KMS-11 (cell line): ENCODE measurements around the gene ZNF500.

Experiments
- H2AFZ ChIP-seq: fragments of 200-600 bp; sonication (generic); 2 replicates; pipeline ENCODE4 v1.6.1; 2016; ENCODE audit warnings: antibody characterized with exemption, mixed run types, low read depth
- H3K27ac ChIP-seq: fragments of 200-600 bp; sonication (generic); 2 replicates; pipeline ENCODE4 v1.6.1; 2016; ENCODE audit warnings: mild to moderate bottlenecking, mixed run types
- H3K27me3 ChIP-seq: fragments of 200-600 bp; sonication (generic); 2 replicates; pipeline ENCODE4 v1.6.1; 2017; ENCODE audit warnings: mild to moderate bottlenecking, low read depth, mixed run types, moderate library complexity; ENCODE audit not compliant: insufficient read depth
- H3K36me3 ChIP-seq: fragments of 200-600 bp; sonication (generic); 2 replicates; pipeline ENCODE4 v1.6.1; 2017; ENCODE audit warnings: mild to moderate bottlenecking, mixed run types; ENCODE audit not compliant: insufficient read depth
- H3K4me1 ChIP-seq: fragments of 200-600 bp; sonication (generic); 2 replicates; pipeline ENCODE4 v1.6.1; 2016; ENCODE audit warnings: mild to moderate bottlenecking, low read depth, mixed run types; ENCODE audit not compliant: poor library complexity, severe bottlenecking
- H3K4me2 ChIP-seq: fragments of 200-600 bp; sonication (generic); 2 replicates; pipeline ENCODE4 v1.7.0; 2016; ENCODE audit warnings: mild to moderate bottlenecking, mixed run types
- H3K4me3 ChIP-seq: fragments of 200-600 bp; sonication (generic); IDR thresholded peaks from 2 replicates; pipeline ENCODE4 v1.6.1; 2017; ENCODE audit warnings: low read depth, low read length, mixed read lengths; ENCODE audit not compliant: insufficient read depth
- H3K79me2 ChIP-seq: fragments of 200-600 bp; sonication (generic); 2 replicates; pipeline ENCODE4 v1.6.1; 2016; ENCODE audit warnings: low read depth, mixed run types; ENCODE audit not compliant: insufficient read depth
- H3K9ac ChIP-seq: fragments of 200-600 bp; sonication (generic); 2 replicates; pipeline ENCODE4 v1.6.1; 2016; ENCODE audit warnings: mild to moderate bottlenecking, mixed run types
- H4K20me1 ChIP-seq: fragments of 200-600 bp; sonication (generic); 2 replicates; pipeline ENCODE4 v1.6.1; 2016; ENCODE audit warnings: mild to moderate bottlenecking, mixed run types; ENCODE audit not compliant: insufficient read depth
- CTCF ChIP-seq: fragments of 200-600 bp; sonication (generic); conservative IDR thresholded peaks from 2 replicates; pipeline ENCODE4 v1.6.1; 2017; ENCODE audit warnings: low read depth, mild to moderate bottlenecking, antibody characterized with exemption, low read length, moderate library complexity, mixed read lengths

The ZNF500 gene

GRCh38 chr16:4792951-4793513 lies 26.1 kb upstream of the ZNF500 start:
- no peaks in the 10 kb centered on the region for H3K79me2 ChIP-seq
- no peaks in the 10 kb centered on the region for H3K4me1 ChIP-seq
- H3K4me3 ChIP-seq = no peak overlapping the region
- H4K20me1 ChIP-seq = no peaks in the 10 kb centered on the region
- no peak overlapping the region for H3K27ac ChIP-seq
- no peak overlapping the region for H3K4me2 ChIP-seq
- no peak overlapping the region for H3K9ac ChIP-seq
- no peaks in the 10 kb centered on the region for H3K36me3 ChIP-seq
- H3K27me3 ChIP-seq = no peaks in the 10 kb centered on the region
- no peak overlapping the region for H2AFZ ChIP-seq
- TF ChIP-seq CTCF = no peak

- Histone ChIP-seq H3K4me2 (no peak overlapping the region), H4K20me1 (no peaks in the 10 kb centered on the region), H2AFZ (no peak overlapping the region), H3K27me3 (no peaks in the 10 kb centered on the region), H3K4me3 (no peak overlapping the region), H3K9ac (no peak overlapping the region), H3K36me3 (no peaks in the 10 kb centered on the region), H3K4me1 (no peaks in the 10 kb centered on the region), H3K79me2 (no peaks in the 10 kb centered on the region), H3K27ac (no peak overlapping the region)
- no peak for TF ChIP-seq CTCF
Observed at GRCh38 chr16:4790871-4791270, 23.9 kb upstream of the ZNF500 start.

GRCh38 chr16:4790261-4790660 lies 23.3 kb upstream of the ZNF500 start:
- no peak for TF ChIP-seq CTCF
- H3K4me3 ChIP-seq = no peak overlapping the region
- H2AFZ ChIP-seq = no peak overlapping the region
- no peaks in the 10 kb centered on the region for H3K79me2 ChIP-seq
- no peaks in the 10 kb centered on the region for H4K20me1 ChIP-seq
- H3K4me2 ChIP-seq = no peak overlapping the region
- no peak overlapping the region for H3K9ac ChIP-seq
- H3K4me1 ChIP-seq = no peaks in the 10 kb centered on the region
- no peaks in the 10 kb centered on the region for H3K27me3 ChIP-seq
- H3K27ac ChIP-seq = no peak overlapping the region
- no peaks in the 10 kb centered on the region for H3K36me3 ChIP-seq

GRCh38 chr16:4788910-4789309 lies 21.9 kb upstream of the ZNF500 start:
- no peak overlapping the region for H3K4me3 ChIP-seq
- H2AFZ ChIP-seq = no peak overlapping the region
- no peaks in the 10 kb centered on the region for H3K79me2 ChIP-seq
- H3K9ac ChIP-seq = no peak overlapping the region
- no peaks in the 10 kb centered on the region for H3K27me3 ChIP-seq
- H3K36me3 ChIP-seq = no peaks in the 10 kb centered on the region
- TF ChIP-seq CTCF = no peak
- H3K4me1 ChIP-seq = no peaks in the 10 kb centered on the region
- H3K27ac ChIP-seq = no peak overlapping the region
- no peak overlapping the region for H3K4me2 ChIP-seq
- H4K20me1 ChIP-seq = no peaks in the 10 kb centered on the region
